NT2/D1 (cell line): ENCODE results near the gene KLHL29.

ENCODE experiments used
- SUZ12 ChIP-seq: IDR thresholded peaks from 2 replicates; pipeline ENCODE4 v1.6.1; 2011; ENCODE audit not compliant: insufficient read length, insufficient read depth; ENCODE audit errors: extremely low read depth
- YY1 ChIP-seq: IDR thresholded peaks from 2 replicates; pipeline ENCODE4 v1.6.1; 2011; ENCODE audit not compliant: insufficient read length, insufficient read depth
- ZNF274 ChIP-seq: IDR thresholded peaks from 2 replicates; pipeline ENCODE4 v1.6.1; 2011; ENCODE audit warnings: mild to moderate bottlenecking, low read depth, low read length

DNA sequence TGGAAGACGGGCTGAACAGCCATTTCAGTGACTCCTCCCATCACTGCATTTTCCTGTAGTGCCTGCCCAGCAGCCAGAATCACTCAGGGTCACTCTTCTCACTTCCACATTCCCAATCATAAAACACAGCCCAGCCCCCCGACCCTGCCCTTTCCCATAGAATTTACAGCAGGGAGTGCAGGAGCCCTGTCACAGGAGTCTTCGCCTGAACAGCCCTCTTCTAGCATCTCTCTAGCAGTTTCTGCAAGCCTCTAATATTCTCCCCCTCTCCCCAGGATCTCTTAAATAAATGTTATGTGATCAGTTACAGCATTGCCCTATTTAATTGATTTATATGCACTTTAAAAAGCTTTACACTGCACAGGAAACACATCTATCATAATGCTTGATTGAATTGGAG is 42.9 kb upstream of the KLHL29 start:
- no peak for TF ChIP-seq ZNF274
- TF ChIP-seq YY1: no peak
- TF ChIP-seq SUZ12: no peak
